NB4 (cell line): Measurements from ENCODE around the gene ATXN7L1.
"Not testable (repeated sequence)": the region's sequence is repeated elsewhere in the genome, so short reads cannot be mapped to it uniquely, and the experiment has no call there.

Experiments used
- DNase-seq: peaks from one replicate; pipeline ENCODE4 v3.0.0; 2010; ENCODE audit warnings: low read depth
- H3K4me3 ChIP-seq: one replicate; pipeline ENCODE4 v1.5.1; 2011; ENCODE audit warnings: mild to moderate bottlenecking, low read depth, low read length, moderate library complexity
- MAX ChIP-seq: IDR thresholded peaks from 2 replicates; pipeline ENCODE4 v1.6.1; 2011; ENCODE audit warnings: low read depth, low read length
- MYC ChIP-seq: IDR thresholded peaks from 2 replicates; pipeline ENCODE4 v1.6.1; 2011; ENCODE audit warnings: low read depth, low read length
- POLR2A ChIP-seq: IDR thresholded peaks from 2 replicates; pipeline ENCODE4 v1.6.1; 2011; ENCODE audit warnings: mild to moderate bottlenecking; ENCODE audit not compliant: insufficient read length; ENCODE audit errors: extremely low read depth
- TF ChIP-seq, protein P1 (sequence below): IDR thresholded peaks from one replicate; pipeline ENCODE4 v1.5.1; 2012; ENCODE audit warnings: low read depth, low read length

Gene ATXN7L1

DNA sequence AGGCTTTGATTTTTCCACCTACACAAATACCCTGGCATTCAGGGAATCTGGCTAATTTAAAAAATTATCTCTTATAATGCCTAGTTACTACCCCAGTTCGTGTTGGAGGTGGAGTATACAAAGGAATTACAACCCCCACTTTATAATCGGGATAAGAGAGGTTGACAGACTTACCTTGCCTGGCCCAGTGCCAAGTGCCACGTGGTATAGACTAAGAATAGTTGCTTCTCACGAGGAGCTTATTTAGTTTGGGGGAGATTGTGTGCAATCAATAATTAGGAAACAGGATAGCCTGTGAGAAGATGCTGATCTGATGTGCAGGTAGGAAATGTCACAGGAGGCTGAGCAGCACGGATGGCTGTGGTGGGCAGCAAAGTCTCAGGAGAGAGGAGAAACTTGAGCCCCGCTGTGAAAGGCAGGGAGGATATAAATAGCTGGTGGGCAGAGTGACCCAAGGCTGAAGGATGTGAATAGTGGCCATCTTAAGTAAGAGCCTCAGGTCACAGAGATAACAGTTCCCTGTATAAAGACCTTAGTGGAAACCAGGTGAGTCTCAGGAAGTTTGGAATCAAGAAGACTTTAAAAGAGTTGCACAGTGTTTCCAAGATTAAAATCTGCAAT is 11.3 kb upstream of the ATXN7L1 start:
- TF ChIP-seq, protein P1, sequence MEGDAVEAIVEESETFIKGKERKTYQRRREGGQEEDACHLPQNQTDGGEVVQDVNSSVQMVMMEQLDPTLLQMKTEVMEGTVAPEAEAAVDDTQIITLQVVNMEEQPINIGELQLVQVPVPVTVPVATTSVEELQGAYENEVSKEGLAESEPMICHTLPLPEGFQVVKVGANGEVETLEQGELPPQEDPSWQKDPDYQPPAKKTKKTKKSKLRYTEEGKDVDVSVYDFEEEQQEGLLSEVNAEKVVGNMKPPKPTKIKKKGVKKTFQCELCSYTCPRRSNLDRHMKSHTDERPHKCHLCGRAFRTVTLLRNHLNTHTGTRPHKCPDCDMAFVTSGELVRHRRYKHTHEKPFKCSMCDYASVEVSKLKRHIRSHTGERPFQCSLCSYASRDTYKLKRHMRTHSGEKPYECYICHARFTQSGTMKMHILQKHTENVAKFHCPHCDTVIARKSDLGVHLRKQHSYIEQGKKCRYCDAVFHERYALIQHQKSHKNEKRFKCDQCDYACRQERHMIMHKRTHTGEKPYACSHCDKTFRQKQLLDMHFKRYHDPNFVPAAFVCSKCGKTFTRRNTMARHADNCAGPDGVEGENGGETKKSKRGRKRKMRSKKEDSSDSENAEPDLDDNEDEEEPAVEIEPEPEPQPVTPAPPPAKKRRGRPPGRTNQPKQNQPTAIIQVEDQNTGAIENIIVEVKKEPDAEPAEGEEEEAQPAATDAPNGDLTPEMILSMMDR = no peak
- TF ChIP-seq MAX (no peak), POLR2A (no peak), MYC (no peak)
- DNase-seq = no peak
- H3K4me3 ChIP-seq = no peak overlapping the region

DNA sequence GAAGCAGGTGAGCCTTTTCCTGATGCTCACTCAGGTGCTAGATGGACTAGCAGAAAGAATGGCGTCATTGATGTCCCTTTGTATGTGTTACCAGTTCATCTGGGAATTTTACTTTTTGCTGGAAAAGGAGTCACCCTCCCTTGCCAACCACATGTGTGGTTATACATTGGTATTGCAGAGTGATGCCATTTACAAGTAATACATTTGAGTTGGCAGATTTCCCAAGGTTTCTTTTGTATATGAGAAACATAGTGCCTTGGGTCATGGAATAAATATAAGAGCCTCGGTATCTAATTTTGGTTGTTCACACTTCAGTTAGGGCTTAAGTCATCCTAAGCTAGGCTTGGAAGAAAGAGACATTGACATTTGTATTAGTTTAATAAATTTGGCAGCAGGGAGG is 10.4 kb upstream of the ATXN7L1 start:
- H3K4me3 ChIP-seq = no peak overlapping the region
- no peak for DNase-seq
- no peak for TF ChIP-seq MYC
- TF ChIP-seq, protein P1 = no peak
- TF ChIP-seq MAX = no peak
- TF ChIP-seq POLR2A = no peak

DNA sequence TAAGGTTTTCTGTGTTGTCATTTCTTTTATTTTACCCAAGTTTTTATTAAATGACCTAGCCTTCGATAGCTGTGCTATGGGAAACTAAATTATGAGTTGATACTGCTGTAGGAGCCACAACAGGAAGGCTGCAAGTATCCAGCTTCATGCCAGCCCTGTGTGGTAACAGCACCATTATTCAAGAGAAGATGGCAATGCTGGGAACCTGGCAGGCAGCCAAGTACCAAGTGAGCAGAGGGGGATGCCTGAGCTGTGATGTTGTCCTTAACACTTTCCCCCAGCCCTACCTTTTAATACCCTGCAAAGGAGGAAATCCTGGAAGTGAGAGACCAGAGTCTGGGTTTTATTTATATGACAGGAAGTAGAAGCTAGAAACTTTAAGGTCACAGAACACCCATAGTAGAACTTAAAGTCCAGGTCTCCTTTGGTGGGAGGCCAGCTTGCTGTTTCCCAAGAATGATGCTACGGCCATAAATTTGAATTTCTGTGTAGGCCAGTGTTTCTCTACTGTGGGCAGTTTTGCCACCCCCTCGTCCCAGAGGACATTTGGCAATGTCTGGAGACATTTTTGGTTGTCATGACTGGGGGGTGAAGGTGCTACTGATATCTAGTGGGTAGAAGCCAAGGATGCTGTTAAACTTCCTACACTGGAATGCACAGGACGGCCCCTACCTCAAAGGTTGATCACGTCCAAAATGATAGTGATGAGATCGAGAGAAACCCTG is 9.2 kb upstream of the ATXN7L1 start:
- no peak overlapping the region for H3K4me3 ChIP-seq
- DNase-seq = no peak
- TF ChIP-seq POLR2A (no peak), MYC (no peak)

- not testable (repeated sequence) for DNase-seq, H3K4me3 ChIP-seq
Observed at GRCh38 chr7:105883179-105883578, 6.8 kb upstream of the ATXN7L1 start.

- DNase-seq = no peak
- no peak for TF ChIP-seq MYC
- TF ChIP-seq, protein P1 = no peak
- no peak for TF ChIP-seq POLR2A
- no peak for TF ChIP-seq MAX
- no peak overlapping the region for H3K4me3 ChIP-seq
Observed at GRCh38 chr7:105881439-105881838, 5.0 kb upstream of the ATXN7L1 start.

DNA sequence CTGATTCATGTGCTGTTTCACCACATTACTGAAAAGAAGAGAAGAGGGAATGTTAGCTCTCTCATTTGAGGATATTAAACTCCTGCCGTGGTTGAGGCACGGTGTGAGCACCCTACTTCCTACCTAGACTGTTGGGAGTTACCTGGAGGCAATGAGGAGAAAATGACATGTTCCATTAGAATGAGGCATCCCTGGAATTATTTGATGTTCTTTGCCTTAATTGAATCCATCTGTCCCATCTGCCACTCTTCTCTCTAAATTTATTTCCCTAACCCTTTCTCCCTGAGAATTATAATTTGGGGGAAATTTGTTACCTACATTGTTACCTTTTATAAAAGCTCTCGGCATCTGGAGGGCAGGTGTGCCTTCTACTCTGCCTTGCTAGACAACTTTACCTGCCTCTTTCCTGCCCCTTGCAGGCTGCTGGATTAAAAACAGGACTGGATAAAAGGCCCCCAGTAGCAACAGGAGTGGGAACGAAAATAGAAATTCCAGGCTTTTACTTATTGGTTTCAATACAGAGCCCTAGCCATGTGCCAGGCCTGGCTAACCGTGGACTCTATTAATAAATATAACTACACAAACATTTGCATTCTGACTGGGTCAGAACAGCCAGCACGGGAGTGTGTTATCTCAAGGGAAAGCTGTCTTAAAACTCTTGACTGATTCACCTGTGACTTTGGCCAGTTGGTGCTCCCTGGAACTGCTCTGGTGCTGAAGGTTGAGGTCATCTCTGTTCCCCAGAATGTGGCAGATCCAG is 4.4 kb upstream of the ATXN7L1 start:
- H3K4me3 ChIP-seq = no peak overlapping the region
- TF ChIP-seq MAX = no peak
- TF ChIP-seq MYC = no peak
- no peak for TF ChIP-seq POLR2A
- TF ChIP-seq, protein P1 = no peak
- DNase-seq = no peak
